Endothelial cell of umbilical vein (primary cell): Measurements from ENCODE around the gene SERPINA1.

Experiments used
- CTCF ChIP-seq, 2 donors: IDR thresholded peaks; 1 replicate in 1 of 2; 2 replicates in 1 of 2; pipeline ENCODE4 v1.5.1; 2011; ENCODE audit warnings: low read length in 2 of 2, mild to moderate bottlenecking in 2 of 2, moderate library complexity in 2 of 2, control low read depth in 1 of 2, inconsistent platforms in 1 of 2, low read depth in 1 of 2; ENCODE audit not compliant: insufficient read depth in 1 of 2; ENCODE audit errors: extremely low read depth in 1 of 2
- EZH2 ChIP-seq: IDR thresholded peaks from 2 replicates; pipeline ENCODE4 v1.6.1; 2012; ENCODE audit warnings: borderline replicate concordance, low read depth, mild to moderate bottlenecking, moderate library complexity, low read length, inconsistent platforms; ENCODE audit not compliant: severe bottlenecking
- FOS ChIP-seq: IDR thresholded peaks from 2 replicates; pipeline ENCODE4 v1.6.1; 2011; ENCODE audit warnings: mild to moderate bottlenecking, low read length, moderate library complexity, borderline replicate concordance; ENCODE audit not compliant: insufficient read depth
- POLR2A ChIP-seq: IDR thresholded peaks from 2 replicates; pipeline ENCODE4 v1.6.1; 2012; ENCODE audit warnings: low read depth, mild to moderate bottlenecking, control low read depth, low read length

- TF ChIP-seq EZH2 (no peak), CTCF (IDR thresholded peaks at IDR 0.05; ENCODE audit: extremely low read depth in 1 of 2, insufficient read depth in 1 of 2, low read depth in 1 of 2, low read length in 2 of 2) (no peak), FOS (no peak), POLR2A (no peak)
Measured at GRCh38 chr14:94387051-94388026, 1.1 kb downstream of the SERPINA1 start.
